GM23338 (cell line): ENCODE data around the gene ATF5. TPM values are rescaled to one million over a fixed set of nuclear protein-coding genes. Genes with fewer than 3 reads are reported as not detected.

Source experiments
- ATAC-seq: fragments of 200-7000 bp; cut with Tn5 transposase; 3 replicates; pipeline ENCODE4 v1.9.1; 2020
- DNase-seq: peaks from one replicate; pipeline ENCODE4 v3.0.0-alpha.2; 2015; ENCODE audit warnings: low spot score
- H2AFZ ChIP-seq: fragments of 200-600 bp; sonication (generic); 2 replicates; pipeline ENCODE4 v1.8.0; 2016; ENCODE audit warnings: antibody characterized with exemption, mild to moderate bottlenecking, moderate library complexity
- H3F3A ChIP-seq: fragments of 200-600 bp; sonication (generic); replicated peaks from 2 replicates; pipeline ENCODE4 v1.8.0; 2017; ENCODE audit warnings: antibody characterized with exemption, mixed run types, low read depth
- H3K27ac ChIP-seq: fragments of 200-600 bp; sonication (generic); 2 replicates; pipeline ENCODE4 v1.6.1; 2016; ENCODE audit warnings: low read depth
- H3K27me3 ChIP-seq: fragments of 200-600 bp; sonication (generic); 2 replicates; pipeline ENCODE4 v1.8.0; 2016; ENCODE audit warnings: mild to moderate bottlenecking, mixed run types, moderate library complexity; ENCODE audit not compliant: insufficient read depth
- H3K36me3 ChIP-seq: fragments of 200-600 bp; sonication (generic); 2 replicates; pipeline ENCODE4 v1.8.0; 2016; ENCODE audit warnings: mild to moderate bottlenecking; ENCODE audit not compliant: insufficient read depth
- H3K4me1 ChIP-seq: fragments of 200-600 bp; sonication (generic); 2 replicates; pipeline ENCODE4 v1.8.0; 2016; ENCODE audit warnings: mild to moderate bottlenecking, moderate library complexity; ENCODE audit not compliant: insufficient read depth
- H3K4me2 ChIP-seq: fragments of 200-600 bp; sonication (generic); 2 replicates; pipeline ENCODE4 v1.7.1; 2017; ENCODE audit warnings: mixed run types
- H3K4me3 ChIP-seq: fragments of 200-600 bp; sonication (generic); 2 replicates; pipeline ENCODE4 v1.6.1; 2016; ENCODE audit warnings: mixed run types
- H3K79me2 ChIP-seq: fragments of 200-600 bp; sonication (generic); replicated peaks from 2 replicates; pipeline ENCODE4 v1.8.0; 2017; ENCODE audit warnings: mild to moderate bottlenecking; ENCODE audit not compliant: insufficient read depth
- H3K9me2 ChIP-seq: fragments of 200-600 bp; sonication (generic); 2 replicates; pipeline ENCODE4 v1.8.0; 2017; ENCODE audit not compliant: insufficient read depth
- H4K20me1 ChIP-seq: fragments of 200-600 bp; sonication (generic); replicated peaks from 2 replicates; pipeline ENCODE4 v1.8.0; 2017; ENCODE audit warnings: mild to moderate bottlenecking; ENCODE audit not compliant: insufficient read depth
- H3K27ac Mint-ChIP-seq: 2 replicates; pipeline ENCODE4 v1.8.0; 2020; ENCODE audit warnings: inconsistent platforms, mild to moderate bottlenecking, moderate library complexity, mixed read lengths
- H3K27me3 Mint-ChIP-seq: 3 replicates; pipeline ENCODE4 v1.8.0; 2022; ENCODE audit warnings: low read depth, mild to moderate bottlenecking, moderate library complexity, mixed read lengths, inconsistent platforms; ENCODE audit not compliant: insufficient read depth, poor library complexity
- H3K36me3 Mint-ChIP-seq: 3 replicates; pipeline ENCODE4 v1.8.0; 2021; ENCODE audit warnings: low read depth, mild to moderate bottlenecking, inconsistent platforms, moderate library complexity, mixed read lengths
- H3K4me1 Mint-ChIP-seq: 3 replicates; pipeline ENCODE4 v1.8.0; 2020; ENCODE audit warnings: mild to moderate bottlenecking, inconsistent platforms, mixed read lengths
- H3K4me3 Mint-ChIP-seq: 3 replicates; pipeline ENCODE4 v1.8.0; 2021; ENCODE audit warnings: moderate library complexity, mild to moderate bottlenecking, inconsistent platforms, mixed read lengths
- H3K9me3 Mint-ChIP-seq: 3 replicates; pipeline ENCODE4 v1.8.0; 2020; ENCODE audit warnings: moderate library complexity, mild to moderate bottlenecking, inconsistent platforms, mixed read lengths
- CREB1 ChIP-seq: fragments of 250-450 bp; sonication (Bioruptor Pico); IDR thresholded peaks from 2 replicates; pipeline ENCODE4 v1.5.0; 2020; ENCODE audit warnings: low read depth, mild to moderate bottlenecking, moderate library complexity
- CTCF ChIP-seq, 2 experiments: fragments of 200-600 bp in 1 of 2; sonication (generic) in 1 of 2; conservative IDR thresholded peaks; 2 replicates each; pipeline versions ENCODE4 v1.5.1 to v1.6.1; 2016 to 2017; ENCODE audit warnings: antibody characterized with exemption in 2 of 2, low read depth in 2 of 2, mild to moderate bottlenecking in 2 of 2, moderate library complexity in 1 of 2
- ETS1 ChIP-seq: IDR thresholded peaks from 2 replicates; pipeline ENCODE4 v1.6.1; 2016; ENCODE audit warnings: antibody characterized with exemption
- EZH2 ChIP-seq: fragments of 200-600 bp; sonication (generic); IDR thresholded peaks from one replicate; pipeline ENCODE4 v1.8.0; 2017; ENCODE audit warnings: antibody characterized with exemption, mild to moderate bottlenecking, low read depth; ENCODE audit not compliant: unreplicated experiment
- EZH2phosphoT487 ChIP-seq: fragments of 200-600 bp; sonication (generic); IDR thresholded peaks from one replicate; pipeline ENCODE4 v1.8.1; 2018; ENCODE audit warnings: antibody characterized with exemption; ENCODE audit not compliant: unreplicated experiment
- JUNB ChIP-seq: IDR thresholded peaks from one replicate; pipeline ENCODE4 v1.6.1; 2016; ENCODE audit warnings: antibody characterized with exemption; ENCODE audit not compliant: unreplicated experiment
- NANOG ChIP-seq: IDR thresholded peaks from 2 replicates; pipeline ENCODE4 v1.6.1; 2016; ENCODE audit warnings: antibody characterized with exemption, borderline replicate concordance
- POLR2AphosphoS5 ChIP-seq: IDR thresholded peaks from 2 replicates; pipeline ENCODE4 v1.6.1; 2016; ENCODE audit warnings: antibody characterized with exemption, low read depth
- REST ChIP-seq: IDR thresholded peaks from one replicate; pipeline ENCODE4 v1.6.1; 2018; ENCODE audit warnings: antibody characterized with exemption; ENCODE audit not compliant: unreplicated experiment
- STAT1 ChIP-seq: IDR thresholded peaks from one replicate; pipeline ENCODE4 v1.6.1; 2016; ENCODE audit warnings: antibody characterized with exemption; ENCODE audit not compliant: unreplicated experiment
- ZNF114 ChIP-seq: fragments of 250-450 bp; sonication (Bioruptor Pico); IDR thresholded peaks from 2 replicates; pipeline ENCODE4 v1.5.0; 2020; ENCODE audit warnings: mild to moderate bottlenecking, moderate library complexity
- ZNF331 ChIP-seq: fragments of 250-450 bp; sonication (Bioruptor Pico); IDR thresholded peaks from 2 replicates; pipeline ENCODE4 v1.5.0; 2020; ENCODE audit warnings: low read depth, mild to moderate bottlenecking, moderate library complexity
- ZNF462 ChIP-seq: fragments of 250-450 bp; sonication (Bioruptor Pico); IDR thresholded peaks from 2 replicates; pipeline ENCODE4 v1.5.0; 2020; ENCODE audit warnings: mild to moderate bottlenecking, moderate library complexity
- polyA plus RNA-seq: library from polyadenylated mRNA; unstranded; fragments of >200 nt; fragmentation: Nextera tagmentation; extraction: Ambion mirVana; gene quantifications from 2 replicates; pipeline ENCODE4 v1.2.1, GENCODE V29; 2016
- total RNA-seq: library from RNA; depleted of rRNA; stranded (reverse); fragments of >200 nt; shearing (Covaris generic); gene quantifications from 2 replicates; pipeline ENCODE4 v1.2.3, GENCODE V29; 2014

The ATF5 gene
- total and polyA plus RNA-seq, 2 experiments from 2014 or later = 7.4 to 9.6 TPM

GRCh38 chr19:49883094-49883493, 45.9 kb upstream of the ATF5 start:
- no peak overlapping the region; the same call in 2 of the 3 replicates for H3K4me3 Mint-ChIP-seq

More at GRCh38 chr19:49883094-49883493, 45.9 kb upstream of the ATF5 start:
- Histone ChIP-seq H3K4me2 (no peak overlapping the region), H3K79me2 (peaks cover 19% of the 10 kb centered on the region), H3K9me2 (no peaks in the 10 kb centered on the region), H3K36me3 (peaks cover 39% of the 10 kb centered on the region), H3K4me3 (no peak overlapping the region), H4K20me1 (peaks cover 8% of the 10 kb centered on the region), H2AFZ (no peak overlapping the region), H3K27ac (no peak overlapping the region), H3K4me1 (peaks cover 9% of the 10 kb centered on the region; the same call in 1 of the 2 replicates), H3F3A (peaks cover 25% of the 10 kb centered on the region; the same call in 1 of the 2 replicates), H3K27me3 (no peaks in the 10 kb centered on the region)
- Mint-ChIP-seq H3K27me3 (peaks cover 10% of the 10 kb centered on the region), H3K4me1 (peaks cover 15% of the 10 kb centered on the region; the same call in 2 of the 3 replicates), H3K9me3 (peaks cover 3% of the 10 kb centered on the region; the same call in 1 of the 3 replicates), H3K27ac (peak overlapping the region; percentile 48; the same call in 1 of the 2 replicates), H3K36me3 (peaks cover 70% of the 10 kb centered on the region)
- TF ChIP-seq CTCF (conservative IDR thresholded peaks at IDR 0.05; ENCODE audit: low read depth in 2 of 2) (no peak), POLR2AphosphoS5 (no peak), CREB1 (no peak), EZH2phosphoT487 (no peak), STAT1 (no peak), ZNF114 (no peak), EZH2 (no peak), ZNF331 (CRISPR knock-in tag) (no peak), REST (no peak), JUNB (no peak), ETS1 (no peak), NANOG (no peak), ZNF462 (CRISPR knock-in tag) (no peak)
- ATAC-seq (no peak), DNase-seq (no peak)
